ENCODE data around the gene SMPD4.
A peak's percentile ranks its signal among the peaks of the same experiment; 100 is the strongest.
"Not testable (repeated sequence)": the region's sequence is repeated elsewhere in the genome, so short reads cannot be mapped to it uniquely, and the experiment has no call there.

The SMPD4 gene

GRCh38 chr2:130193824-130194223 lies 12.4 kb upstream of the SMPD4 start:
- DNase-seq (ENCODE audit: low read depth), result not testable (repeated sequence)

DNA sequence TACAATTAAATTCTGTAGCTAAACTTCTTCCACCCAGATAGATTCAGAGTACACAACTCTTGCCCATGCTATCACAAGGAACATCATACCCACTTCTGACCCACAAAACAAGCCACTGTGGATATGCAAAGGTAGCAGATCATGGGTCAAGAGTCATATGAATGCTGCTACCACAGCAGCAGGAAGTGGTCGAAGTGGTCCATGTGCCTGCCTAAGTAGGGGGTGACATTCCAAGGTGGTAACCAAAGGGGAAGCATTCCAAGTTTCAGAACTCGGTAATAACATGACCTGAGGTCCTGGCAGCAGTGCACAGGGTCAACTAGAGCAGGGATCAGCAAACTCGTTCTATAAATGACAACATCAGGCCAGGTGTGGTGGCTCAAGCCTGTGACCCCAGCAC lies 11.0 kb upstream of the SMPD4 start:
- not testable (repeated sequence) for H3K4me3 ChIP-seq (ENCODE audit: low read depth, low read length); DNase-seq (ENCODE audit: low read depth)

More at GRCh38 chr2:130193824-130194223, 12.4 kb upstream of the SMPD4 start:
- not testable (repeated sequence) for H3K4me3 ChIP-seq (ENCODE audit: low read depth, low read length)

DNA sequence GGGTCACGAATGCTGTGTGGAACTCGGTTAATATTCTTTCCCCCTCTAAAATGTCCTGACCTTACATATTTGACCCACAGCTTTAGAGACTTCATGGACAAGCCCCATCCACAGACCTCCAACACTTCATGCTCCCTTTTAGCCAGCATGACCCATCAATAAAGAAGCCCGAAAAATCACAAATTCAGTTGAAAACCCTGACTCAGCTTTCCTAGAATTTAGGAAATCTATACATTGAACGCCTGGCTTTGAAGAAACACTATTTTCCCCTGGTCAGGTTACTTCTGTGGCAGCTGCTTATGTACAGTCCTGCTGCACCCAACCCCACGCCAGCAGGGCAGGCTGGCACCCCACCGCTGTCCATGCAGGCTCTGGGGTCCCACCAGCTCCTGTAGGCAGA lies 9.9 kb upstream of the SMPD4 start:
- not testable (repeated sequence) for DNase-seq (ENCODE audit: low read depth); H3K4me3 ChIP-seq (ENCODE audit: low read depth, low read length)

GRCh38 chr2:130190237-130190636 lies 8.8 kb upstream of the SMPD4 start:
- DNase-seq (ENCODE audit: low read depth), result no peak
- no peak overlapping the region for H3K4me3 ChIP-seq (ENCODE audit: low read depth, low read length)
- no peak for TF ChIP-seq POLR2A (IDR thresholded peaks at IDR 0.05; ENCODE audit: extremely low read depth, insufficient read length)
- TF ChIP-seq MYC (IDR thresholded peaks at IDR 0.05; ENCODE audit: low read depth, low read length), result no peak
- TF ChIP-seq, protein P1, sequence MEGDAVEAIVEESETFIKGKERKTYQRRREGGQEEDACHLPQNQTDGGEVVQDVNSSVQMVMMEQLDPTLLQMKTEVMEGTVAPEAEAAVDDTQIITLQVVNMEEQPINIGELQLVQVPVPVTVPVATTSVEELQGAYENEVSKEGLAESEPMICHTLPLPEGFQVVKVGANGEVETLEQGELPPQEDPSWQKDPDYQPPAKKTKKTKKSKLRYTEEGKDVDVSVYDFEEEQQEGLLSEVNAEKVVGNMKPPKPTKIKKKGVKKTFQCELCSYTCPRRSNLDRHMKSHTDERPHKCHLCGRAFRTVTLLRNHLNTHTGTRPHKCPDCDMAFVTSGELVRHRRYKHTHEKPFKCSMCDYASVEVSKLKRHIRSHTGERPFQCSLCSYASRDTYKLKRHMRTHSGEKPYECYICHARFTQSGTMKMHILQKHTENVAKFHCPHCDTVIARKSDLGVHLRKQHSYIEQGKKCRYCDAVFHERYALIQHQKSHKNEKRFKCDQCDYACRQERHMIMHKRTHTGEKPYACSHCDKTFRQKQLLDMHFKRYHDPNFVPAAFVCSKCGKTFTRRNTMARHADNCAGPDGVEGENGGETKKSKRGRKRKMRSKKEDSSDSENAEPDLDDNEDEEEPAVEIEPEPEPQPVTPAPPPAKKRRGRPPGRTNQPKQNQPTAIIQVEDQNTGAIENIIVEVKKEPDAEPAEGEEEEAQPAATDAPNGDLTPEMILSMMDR (IDR thresholded peaks at IDR 0.05; ENCODE audit: low read depth, low read length), result no peak
- no peak for TF ChIP-seq MAX (IDR thresholded peaks at IDR 0.05; ENCODE audit: low read depth, low read length)

DNA sequence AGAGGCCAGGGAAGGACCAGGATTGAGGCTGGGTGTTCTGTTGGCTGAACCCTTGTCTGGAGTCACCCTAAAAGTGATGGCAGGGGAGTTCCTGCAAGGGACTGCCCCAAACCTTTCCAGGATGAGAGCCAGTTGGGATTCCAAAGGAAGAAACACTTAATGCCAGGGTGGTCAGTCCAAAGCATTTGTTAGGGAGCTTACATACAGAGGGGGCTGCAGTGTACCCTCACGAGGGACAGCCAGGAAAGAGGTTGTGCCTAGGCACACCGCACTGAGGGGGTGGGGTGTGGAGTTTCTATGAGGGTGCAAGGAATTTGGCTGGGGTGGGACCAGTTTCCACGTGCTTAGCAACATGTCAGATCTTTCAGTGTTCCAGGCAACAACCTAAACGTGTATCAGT lies 7.6 kb upstream of the SMPD4 start:
- H3K4me3 ChIP-seq (ENCODE audit: low read depth, low read length); DNase-seq (ENCODE audit: low read depth): not testable (repeated sequence)

GRCh38 chr2:130187859-130188792 lies 6.7 kb upstream of the SMPD4 start:
- not testable (repeated sequence) for DNase-seq (ENCODE audit: low read depth); H3K4me3 ChIP-seq (ENCODE audit: low read depth, low read length)

- TF ChIP-seq, protein P1 (IDR thresholded peaks at IDR 0.05; ENCODE audit: low read depth, low read length), result no peak
- TF ChIP-seq POLR2A (IDR thresholded peaks at IDR 0.05; ENCODE audit: extremely low read depth, insufficient read length), result no peak
- TF ChIP-seq MAX (IDR thresholded peaks at IDR 0.05; ENCODE audit: low read depth, low read length), result no peak
- no peak for TF ChIP-seq MYC (IDR thresholded peaks at IDR 0.05; ENCODE audit: low read depth, low read length)
- H3K4me3 ChIP-seq (ENCODE audit: low read depth, low read length), result no peak overlapping the region
- peak; percentile 31 for DNase-seq (ENCODE audit: low read depth)
Measured at GRCh38 chr2:130187268-130187667, 5.9 kb upstream of the SMPD4 start.

GRCh38 chr2:130186391-130186790 lies 5.0 kb upstream of the SMPD4 start:
- H3K4me3 ChIP-seq (ENCODE audit: low read depth, low read length), result no peak overlapping the region
- TF ChIP-seq, protein P1 (IDR thresholded peaks at IDR 0.05; ENCODE audit: low read depth, low read length), result no peak
- TF ChIP-seq MAX (IDR thresholded peaks at IDR 0.05; ENCODE audit: low read depth, low read length) (no peak), POLR2A (IDR thresholded peaks at IDR 0.05; ENCODE audit: extremely low read depth, insufficient read length) (no peak), MYC (IDR thresholded peaks at IDR 0.05; ENCODE audit: low read depth, low read length) (no peak)
- no peak for DNase-seq (ENCODE audit: low read depth)

GRCh38 chr2:130185896-130186295 lies 4.5 kb upstream of the SMPD4 start:
- H3K4me3 ChIP-seq (ENCODE audit: low read depth, low read length), result no peak overlapping the region
- no peak for TF ChIP-seq MYC (IDR thresholded peaks at IDR 0.05; ENCODE audit: low read depth, low read length)
- no peak for TF ChIP-seq POLR2A (IDR thresholded peaks at IDR 0.05; ENCODE audit: extremely low read depth, insufficient read length)
- DNase-seq (ENCODE audit: low read depth), result no peak
